Cardiac septum (tissue), 1 donor: ENCODE results near the gene ZNF143. TPM values are rescaled to one million over a fixed set of nuclear protein-coding genes. Genes with fewer than 3 reads are reported as not detected.
"Not testable (repeated sequence)": the region's sequence is repeated elsewhere in the genome, so short reads cannot be mapped to it uniquely, and the experiment has no call there.

ENCODE experiments used
- DNase-seq: peaks from one replicate; pipeline ENCODE4 v3.0.0-alpha.2; 2020; ENCODE audit warnings: low spot score
- intact Hi-C: fragments of 100-400 bp; cut with DNase I; formaldehyde crosslinking; loops from one replicate; pipeline ENCODE4 v1.14.0; 2022
- total RNA-seq: library from RNA; stranded (reverse); fragmentation: NEBNext Ultra II Directional; extraction: Animal tissue kit (Norgen Biotek cat#: 25700); gene quantifications from one replicate; pipeline ENCODE4 v1.2.1, GENCODE V29; 2021
- donor health status: DM: no; HTN: no; CAD: no.

The ZNF143 gene
- total RNA-seq, 1 donor from 2014 or later = 22.6 TPM

DNA sequence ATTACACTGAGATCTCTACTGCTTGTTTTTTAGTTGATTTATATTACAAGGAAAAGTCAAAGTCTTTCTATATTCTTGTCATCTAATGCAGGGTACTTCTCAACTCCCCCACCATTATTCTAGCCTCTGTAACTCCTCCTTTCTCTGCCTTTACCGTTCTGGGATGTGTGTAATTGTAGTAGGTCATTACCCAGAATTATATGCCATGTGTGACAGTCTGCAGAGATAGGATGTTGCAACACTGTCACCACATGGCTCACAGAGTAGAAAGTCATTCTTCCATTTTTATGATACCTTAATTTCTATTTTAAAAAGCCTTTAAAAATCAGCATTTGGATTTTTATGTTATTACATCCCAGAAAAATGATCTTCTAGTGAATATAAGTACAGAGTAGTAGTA is 32.7 kb downstream of the ZNF143 start:
- intact Hi-C loops = no loop called here
- DNase-seq = no peak

DNA sequence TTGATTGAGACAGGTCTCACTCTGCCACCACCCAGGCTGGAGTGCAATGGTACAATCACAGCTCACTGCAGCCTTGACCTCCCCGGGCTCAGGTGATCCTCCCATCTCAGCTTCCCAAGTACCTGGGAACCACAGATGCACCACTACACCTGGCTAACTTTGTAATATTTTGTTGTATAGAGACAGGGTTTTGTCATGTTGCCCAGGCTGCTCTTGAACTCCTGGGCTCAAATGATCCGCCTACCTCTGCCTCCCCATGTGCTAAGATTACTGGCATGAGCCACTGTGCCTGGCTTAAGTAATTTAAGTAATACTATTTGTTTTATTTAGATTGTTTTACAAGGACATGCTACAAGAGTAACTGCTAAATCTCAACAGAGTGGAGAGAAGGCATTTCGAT is 33.5 kb downstream of the ZNF143 start:
- intact Hi-C loops = no loop called here
- no peak for DNase-seq

DNA sequence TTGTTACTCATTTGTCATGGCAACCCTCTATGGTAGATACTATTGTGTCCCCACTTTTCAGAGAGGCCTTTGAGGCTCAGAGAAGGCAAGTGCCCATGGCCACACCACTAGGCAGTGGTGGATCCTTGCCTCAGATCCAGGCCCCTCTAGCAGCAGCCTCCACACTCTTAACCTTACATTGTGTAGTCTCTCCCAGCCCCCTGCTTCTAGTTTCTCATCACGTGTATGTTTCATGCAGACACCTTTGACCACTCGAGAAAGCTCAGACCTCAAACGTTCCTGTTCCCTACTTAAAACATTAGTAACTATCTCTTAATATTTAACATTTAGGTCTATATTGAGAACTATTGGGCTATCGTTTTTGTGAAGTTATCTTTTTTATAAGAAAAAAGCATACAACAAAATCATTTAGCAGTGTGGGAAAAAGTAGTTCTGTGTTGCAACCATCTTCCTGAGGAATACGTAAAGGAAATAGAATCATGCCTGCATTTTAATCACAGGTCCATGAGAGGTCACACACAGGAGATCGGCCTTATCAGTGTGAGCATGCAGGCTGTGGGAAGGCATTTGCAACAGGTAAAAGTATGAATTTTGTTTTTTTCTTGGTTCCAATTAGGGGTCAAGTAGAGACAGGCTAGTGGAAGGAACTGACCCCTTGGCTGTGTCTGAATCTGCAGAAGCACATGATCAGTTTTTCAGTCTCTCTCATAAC is 35.1 kb downstream of the ZNF143 start:
- intact Hi-C loops = no loop called here

DNA sequence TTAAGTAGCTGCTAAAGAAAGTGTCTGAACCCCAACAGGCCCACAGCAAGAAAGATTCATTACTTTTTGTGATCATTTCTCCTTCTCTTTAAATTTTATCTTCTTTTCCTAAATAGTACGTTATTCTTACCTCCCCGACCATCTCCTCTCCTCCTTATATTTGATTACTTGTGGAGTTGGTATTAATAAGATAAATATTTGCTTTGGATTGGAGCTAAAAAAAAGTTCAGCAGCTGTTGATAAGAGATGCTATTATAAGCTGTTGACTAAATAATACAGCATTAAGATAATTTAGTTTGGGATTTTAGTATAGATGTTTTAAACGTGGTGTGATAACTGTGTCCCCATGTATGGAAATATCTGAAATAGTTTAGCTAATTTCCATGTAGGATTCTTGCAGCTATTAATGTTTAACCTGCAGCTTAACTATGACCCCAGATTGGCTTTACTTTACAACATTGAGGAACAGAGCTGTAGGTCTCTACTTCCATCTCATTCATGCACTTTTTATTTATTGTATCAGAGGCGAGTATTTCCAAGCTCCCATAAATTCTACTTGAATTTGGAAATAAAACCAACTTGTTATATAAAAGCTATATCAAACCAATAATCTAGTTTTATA is 37.8 kb downstream of the ZNF143 start:
- DNase-seq = no peak
- intact Hi-C loops = no loop called here

More for the DNA sequence above, 35.1 kb downstream of the ZNF143 start:
- DNase-seq = no peak

DNA sequence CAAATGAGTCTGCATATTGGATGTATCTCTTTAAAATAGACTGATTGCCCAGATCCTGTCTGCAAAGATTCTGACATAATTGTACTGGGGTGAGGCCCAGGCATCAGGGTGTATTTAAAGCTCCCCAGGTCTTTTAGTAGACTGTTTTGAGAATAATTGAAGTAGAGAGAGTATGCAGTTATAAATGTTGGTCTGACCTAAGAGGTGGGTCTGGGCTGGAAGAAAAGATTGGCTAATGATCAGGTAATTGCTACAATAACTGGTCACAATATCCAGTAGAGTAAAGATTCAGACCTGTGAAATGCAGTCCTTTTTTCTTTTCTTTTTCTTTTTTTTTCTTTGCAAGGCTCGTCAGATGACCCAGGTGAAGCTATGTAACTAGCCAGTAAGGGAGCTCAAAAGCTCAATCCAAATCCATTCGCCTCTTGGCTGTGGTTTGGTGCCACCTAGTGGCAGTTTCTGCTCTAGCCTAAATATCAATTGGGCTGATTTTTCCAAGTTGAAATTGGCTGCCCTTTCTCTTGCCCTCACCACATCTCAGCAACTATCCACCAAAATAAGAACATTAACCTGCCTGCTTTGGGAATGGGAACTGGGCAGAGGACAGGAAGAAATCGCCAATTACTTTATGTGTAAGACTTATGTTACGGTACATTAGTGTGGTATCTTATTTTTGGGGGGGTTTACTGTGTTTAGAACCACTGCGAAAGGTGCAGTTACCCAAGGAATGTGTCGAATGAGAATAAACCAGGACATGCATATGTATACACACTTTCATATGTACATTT is 45.9 kb downstream of the ZNF143 start:
- DNase-seq = no peak

DNA sequence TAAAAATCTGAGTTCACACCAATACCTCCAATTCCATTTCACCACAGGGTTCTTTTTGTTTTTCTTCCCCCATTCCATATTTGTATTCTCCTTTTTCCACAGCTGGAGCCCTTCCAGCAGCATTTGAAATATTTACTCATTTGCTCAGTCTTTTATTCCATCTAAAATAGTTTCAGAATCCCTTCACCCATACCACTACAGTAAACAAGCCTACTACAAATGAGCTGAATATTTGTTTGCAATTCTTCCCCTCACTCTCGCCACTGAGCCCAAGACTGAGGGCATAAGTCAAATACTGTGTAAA is 46.4 kb downstream of the ZNF143 start:
- no peak for DNase-seq
- intact Hi-C loops = loop anchor here (10.0 kb wide), 1 partner anchor 492 kb away; no protein-coding TSS in a partner anchor

More for the DNA sequence above, 45.9 kb downstream of the ZNF143 start:
- intact Hi-C loops = loop anchor here (10.0 kb wide), 1 partner anchor 492 kb away; no protein-coding TSS in a partner anchor

DNA sequence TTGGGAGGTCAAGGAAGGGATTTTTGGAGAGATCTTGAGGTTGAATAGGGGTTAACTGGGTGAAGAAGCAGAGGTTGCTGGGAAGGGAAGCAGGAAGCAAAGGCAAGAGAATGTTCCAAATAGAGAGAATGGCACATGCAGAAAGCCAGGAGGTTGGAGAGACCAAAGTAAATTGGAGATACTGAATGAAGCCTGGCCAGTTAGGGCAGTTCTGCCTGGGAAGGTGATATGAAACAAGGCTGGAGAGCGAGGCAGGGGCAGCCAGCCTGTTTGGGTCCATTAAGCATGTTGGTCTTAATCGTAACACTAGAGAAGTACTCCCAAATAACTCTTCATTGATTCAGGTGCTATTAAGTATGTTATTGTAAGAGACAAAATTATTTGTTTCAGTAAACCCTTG is 48.2 kb downstream of the ZNF143 start:
- intact Hi-C loops = loop anchor here (10.0 kb wide), 1 partner anchor 494 kb away; no protein-coding TSS in a partner anchor
- DNase-seq = no peak

DNA sequence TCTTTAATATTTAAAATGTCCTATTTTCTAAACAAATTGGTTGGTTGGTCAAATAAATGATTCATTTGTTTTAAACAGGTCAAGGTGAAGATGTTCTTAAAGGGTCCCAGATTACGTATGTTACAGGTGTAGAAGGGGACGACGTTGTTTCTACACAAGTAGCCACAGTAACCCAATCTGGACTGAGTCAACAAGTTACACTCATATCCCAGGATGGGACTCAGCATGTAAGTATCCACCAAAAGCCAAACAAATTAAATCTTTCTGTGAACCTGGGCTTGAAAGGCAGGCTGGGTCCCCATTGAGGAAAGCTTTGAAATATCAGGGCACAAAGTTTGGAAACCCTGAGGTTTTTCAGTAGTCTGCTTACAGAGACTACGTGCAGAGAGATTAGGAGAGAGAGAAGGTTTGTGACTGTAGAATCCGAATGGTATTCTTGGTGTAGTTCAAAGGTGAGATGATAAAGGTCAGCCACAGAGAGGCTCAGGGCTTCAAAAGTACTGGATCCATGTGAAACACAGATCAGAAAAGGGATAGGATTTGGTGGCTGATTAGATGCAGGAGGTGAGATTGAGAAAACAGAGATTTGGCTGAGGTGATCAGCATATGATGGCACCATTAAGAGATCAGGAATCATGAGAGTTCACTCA is 51.7 kb downstream of the ZNF143 start:
- intact Hi-C loops = no loop called here
- no peak for DNase-seq

DNA sequence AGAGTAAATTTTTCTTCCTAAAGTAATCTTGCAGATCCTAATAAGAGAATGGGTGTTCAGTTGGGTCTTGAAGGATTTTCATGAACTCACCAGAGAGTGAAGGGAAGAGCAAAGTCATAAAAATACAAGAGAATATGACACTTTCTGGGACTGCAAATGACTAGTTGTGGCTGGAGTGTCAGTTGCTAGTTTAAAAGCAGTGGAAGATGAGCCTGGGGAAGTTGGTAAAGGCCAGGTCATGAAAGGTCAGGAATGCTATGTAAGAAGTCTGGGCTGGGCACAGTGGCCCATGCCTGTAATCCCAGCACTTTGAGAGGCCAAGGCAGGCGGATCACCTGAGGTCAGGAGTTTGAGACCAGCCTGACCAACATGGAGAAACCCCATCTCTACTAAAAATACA is 53.8 kb downstream of the ZNF143 start:
- DNase-seq, intact Hi-C loops: not testable (repeated sequence)

DNA sequence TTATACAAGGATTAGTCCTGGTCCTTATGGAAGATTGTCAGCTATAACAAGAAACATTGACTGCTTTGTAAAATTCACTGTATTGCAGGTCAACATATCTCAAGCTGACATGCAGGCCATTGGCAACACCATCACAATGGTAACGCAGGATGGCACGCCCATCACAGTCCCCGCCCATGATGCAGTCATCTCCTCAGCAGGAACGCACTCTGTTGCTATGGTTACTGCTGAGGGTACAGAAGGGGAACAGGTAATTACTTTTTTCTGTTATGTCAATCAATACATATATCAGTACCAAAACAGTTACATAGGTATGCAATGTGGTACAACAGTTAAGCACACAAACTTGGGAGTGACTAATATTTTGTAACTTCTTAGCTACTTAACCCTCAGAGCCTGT is 55.3 kb downstream of the ZNF143 start:
- intact Hi-C loops = no loop called here
- DNase-seq = no peak

DNA sequence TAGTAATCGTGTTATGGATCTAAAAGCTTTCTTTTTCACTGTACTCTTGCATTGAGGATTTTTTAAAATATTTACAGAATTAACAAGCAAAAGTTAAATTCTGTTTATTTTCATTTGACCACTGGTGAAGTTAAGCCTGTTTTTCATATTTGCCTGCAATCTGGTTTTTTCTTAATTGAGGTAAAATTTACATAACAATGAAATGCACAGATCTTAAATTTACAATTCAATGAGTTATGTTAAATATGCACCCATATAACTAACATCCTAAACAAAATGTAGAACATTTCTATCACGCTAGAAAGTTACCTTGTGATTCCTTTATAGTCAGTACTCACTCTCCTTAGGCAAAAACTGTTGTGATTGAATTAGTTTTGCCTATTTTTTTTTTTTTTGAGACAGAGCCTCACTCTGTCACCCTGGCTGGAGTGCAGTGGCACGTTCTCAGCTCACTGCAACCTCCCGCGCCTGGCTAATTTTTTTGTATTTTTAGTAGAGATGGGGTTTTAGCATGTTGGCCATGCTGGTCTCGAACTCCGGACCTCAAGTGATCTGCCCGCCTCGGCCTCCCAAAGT is 58.1 kb downstream of the ZNF143 start:
- intact Hi-C loops = no loop called here
- no peak for DNase-seq

DNA sequence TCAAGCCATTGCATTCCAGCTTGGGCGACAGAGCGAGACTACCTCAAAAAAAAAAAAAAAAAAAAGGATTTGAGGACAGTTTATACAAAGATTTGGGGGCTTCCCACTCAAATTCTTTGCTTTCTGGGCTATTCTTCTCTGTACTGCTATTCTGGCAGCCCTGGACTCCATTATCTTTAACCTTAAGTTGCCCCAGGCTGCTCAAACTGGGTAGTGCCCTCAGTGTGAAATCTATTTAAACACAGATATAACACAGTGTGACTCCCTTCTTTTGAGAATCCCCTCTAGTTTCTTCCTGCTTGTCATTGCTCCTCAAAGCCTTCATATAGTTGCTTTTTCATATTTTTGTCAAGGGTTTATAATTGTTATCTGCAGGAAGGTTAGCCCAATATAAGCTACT is 63.2 kb downstream of the ZNF143 start:
- DNase-seq = no peak
- intact Hi-C loops = no loop called here

DNA sequence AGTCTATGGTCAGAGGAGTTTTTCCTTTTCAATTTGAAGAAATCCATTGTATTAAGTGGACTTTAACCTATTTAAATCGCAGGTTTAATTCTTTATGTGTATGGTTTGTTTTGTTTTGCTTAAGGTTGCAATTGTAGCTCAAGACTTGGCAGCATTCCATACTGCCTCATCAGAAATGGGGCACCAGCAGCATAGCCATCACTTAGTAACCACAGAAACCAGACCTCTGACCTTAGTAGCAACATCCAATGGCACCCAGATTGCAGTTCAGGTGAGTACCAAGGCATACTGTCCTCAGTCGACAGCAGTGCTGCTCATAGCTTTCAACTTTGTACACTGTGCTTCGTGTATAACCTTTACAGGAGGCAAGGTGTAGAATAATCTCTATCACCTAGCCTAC is 64.3 kb downstream of the ZNF143 start:
- intact Hi-C loops = no loop called here
- DNase-seq = no peak

DNA sequence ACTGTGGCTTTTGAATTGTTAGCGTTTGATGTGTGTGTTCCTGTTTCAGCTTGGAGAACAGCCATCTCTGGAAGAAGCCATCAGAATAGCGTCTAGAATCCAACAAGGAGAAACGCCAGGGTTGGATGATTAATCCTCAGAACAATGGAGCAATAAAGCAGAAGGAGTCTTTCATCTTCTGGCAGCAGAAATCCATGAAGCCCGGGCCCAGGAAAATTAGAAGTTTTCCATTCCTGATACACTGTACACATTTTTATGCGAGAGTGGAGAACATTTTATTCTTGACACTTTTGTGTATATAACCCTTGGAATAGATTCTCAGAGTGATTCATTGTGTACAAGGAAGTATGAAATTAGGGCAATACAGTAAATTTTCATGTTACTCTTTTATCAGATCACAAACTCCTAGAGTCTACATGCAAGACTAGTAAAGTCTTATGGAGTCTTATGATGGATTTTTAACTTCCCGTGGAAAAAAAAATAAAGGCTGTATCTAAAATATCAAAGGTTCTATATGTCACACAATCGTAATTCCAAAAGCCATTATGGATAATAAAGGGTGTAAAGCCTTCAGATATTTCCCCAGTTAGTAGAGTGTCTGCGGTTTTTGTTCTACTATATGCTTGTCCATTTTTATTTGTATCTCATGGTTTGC is 66.8 kb downstream of the ZNF143 start:
- intact Hi-C loops = no loop called here
- no peak for DNase-seq

DNA sequence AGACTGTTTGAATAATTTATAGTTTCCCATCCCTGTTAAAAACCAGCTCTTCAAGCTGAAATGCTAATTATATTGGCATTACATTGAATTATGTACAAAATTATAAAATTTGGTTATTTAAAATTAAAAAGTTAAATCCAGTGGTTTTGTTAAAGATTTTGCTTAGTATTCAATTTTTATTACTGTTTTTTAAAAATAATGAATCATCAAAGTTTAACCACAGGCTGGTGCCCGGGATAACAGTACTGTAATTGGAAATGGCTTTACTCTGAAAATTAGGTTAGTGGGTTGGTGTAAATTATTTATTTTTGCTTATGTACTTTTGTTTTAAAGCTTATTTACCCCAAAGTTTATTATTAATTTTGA is 67.3 kb downstream of the ZNF143 start:
- intact Hi-C loops = no loop called here
- DNase-seq = no peak

DNA sequence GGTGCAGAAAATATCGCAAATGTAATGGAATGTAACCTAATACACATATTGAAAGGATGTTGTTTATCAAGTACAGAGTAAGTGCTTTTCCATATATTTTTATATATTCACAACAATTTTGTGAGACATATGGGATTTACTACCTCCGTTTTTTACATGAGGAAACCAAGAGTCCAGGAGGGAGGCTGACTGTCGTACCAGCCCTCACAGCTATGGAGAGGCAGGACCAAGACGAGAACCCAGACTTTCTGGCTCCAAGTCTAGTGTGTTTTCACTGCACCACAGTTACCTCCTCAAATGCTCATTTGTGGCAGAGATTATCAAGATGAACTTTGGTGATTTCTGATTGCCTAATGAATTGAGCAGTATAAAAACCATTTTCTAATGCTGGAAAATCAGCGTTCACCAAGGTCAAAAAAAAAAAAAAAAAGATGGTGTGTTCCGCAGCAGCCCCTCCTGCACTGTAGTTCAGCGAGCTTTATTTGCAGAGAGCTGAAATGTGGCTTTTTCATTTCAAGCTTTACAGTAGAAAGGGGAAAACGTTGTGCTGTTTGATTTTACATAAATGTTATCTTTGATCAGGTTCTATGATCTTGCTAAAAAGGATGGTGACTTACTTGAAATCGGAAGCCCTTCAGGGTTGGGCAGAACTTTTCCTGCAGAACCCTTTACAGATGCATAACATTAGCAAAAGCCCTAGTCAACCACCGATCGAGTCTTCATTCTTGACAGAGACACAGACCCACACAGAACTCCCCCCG is 67.9 kb downstream of the ZNF143 start:
- intact Hi-C loops = no loop called here

DNA sequence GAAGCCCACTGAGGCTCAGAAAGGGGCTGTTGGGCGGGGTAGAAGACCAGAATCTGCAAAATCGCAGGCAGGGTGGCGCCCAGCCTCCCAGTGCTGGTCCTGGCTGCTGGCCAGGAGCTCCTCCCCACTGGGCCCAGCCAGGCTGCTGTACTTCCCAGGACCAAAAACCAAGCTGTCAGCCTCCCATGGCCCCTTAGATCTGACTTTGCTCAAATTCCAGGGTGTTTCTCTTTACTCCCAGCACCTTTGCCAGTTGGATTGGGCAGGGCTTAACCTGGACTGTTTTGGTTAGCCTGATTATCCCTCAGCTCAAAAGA is 68.5 kb downstream of the ZNF143 start:
- intact Hi-C loops = no loop called here
- DNase-seq = no peak

More for the DNA sequence above, 67.9 kb downstream of the ZNF143 start:
- no peak for DNase-seq

DNA sequence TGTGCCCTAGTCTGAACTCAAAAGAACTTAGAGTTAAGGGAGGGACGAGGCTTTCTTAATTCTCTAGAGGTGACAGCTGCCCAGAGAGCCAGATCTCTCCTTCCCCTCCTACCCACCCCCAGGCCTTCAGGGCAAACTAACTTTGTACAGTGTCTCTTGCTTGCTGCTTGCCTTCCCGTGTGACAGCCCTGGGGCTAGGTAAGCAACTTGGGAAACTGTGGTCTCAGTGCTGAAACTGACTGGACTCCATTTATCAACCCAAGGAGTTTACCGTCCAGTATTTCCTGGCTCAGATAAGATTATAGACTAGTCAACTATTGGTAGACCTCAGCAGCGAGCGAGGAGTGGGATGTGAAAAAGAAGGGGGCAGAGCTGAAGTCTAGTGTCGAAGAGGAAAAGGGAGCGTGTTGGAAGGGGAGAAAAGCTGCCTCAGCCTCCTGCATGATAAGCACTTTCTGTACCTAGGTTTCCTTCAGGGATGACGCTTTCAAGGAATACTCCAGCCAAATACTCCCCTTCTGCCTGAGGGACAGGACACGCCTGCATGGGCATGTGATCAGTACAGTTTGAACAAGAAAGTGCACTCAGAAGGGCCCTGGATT is 69.3 kb downstream of the ZNF143 start:
- intact Hi-C loops = loop anchor here (5.0 to 10.0 kb wide), 2 partner anchors 82 to 225 kb away; no protein-coding TSS in a partner anchor
- DNase-seq = no peak
